Stimulated activated naive CD8-positive, alpha-beta T cell treated with anti-CD3 and anti-CD28 coated beads, Interleukin-15, amount 100 ng/mL, for 72 hours (primary cell): ENCODE results near the gene PKP2.

Experiments
- ATAC-seq: fragments of 150-1000 bp; cut with Tn5 transposase; 2 replicates; pipeline ENCODE4 v1.10.0; 2021; ENCODE audit warnings: mild to moderate bottlenecking, moderate library complexity
- DNase-seq, 2 donors: peaks; one replicate each; pipeline ENCODE4 v3.0.0; 2021 to 2022
- H3K27ac Mint-ChIP-seq, 2 donors: one replicate each; pipeline ENCODE4 v1.8.0; 2022; ENCODE audit warnings: mild to moderate bottlenecking in 2 of 2, mixed read lengths in 2 of 2, moderate library complexity in 2 of 2
- H3K27me3 Mint-ChIP-seq: one replicate; pipeline ENCODE4 v1.8.0; 2022; ENCODE audit warnings: mixed read lengths
- H3K4me1 Mint-ChIP-seq: one replicate; pipeline ENCODE4 v1.8.0; 2022; ENCODE audit warnings: mild to moderate bottlenecking, mixed read lengths
- H3K4me3 Mint-ChIP-seq, 2 donors: one replicate each; pipeline ENCODE4 v1.8.0; 2022; ENCODE audit warnings: mild to moderate bottlenecking in 2 of 2, mixed read lengths in 2 of 2, moderate library complexity in 1 of 2
- H3K9me3 Mint-ChIP-seq, 2 donors: one replicate each; pipeline ENCODE4 v1.8.0; 2022; ENCODE audit warnings: mixed read lengths in 2 of 2

Gene PKP2

DNA sequence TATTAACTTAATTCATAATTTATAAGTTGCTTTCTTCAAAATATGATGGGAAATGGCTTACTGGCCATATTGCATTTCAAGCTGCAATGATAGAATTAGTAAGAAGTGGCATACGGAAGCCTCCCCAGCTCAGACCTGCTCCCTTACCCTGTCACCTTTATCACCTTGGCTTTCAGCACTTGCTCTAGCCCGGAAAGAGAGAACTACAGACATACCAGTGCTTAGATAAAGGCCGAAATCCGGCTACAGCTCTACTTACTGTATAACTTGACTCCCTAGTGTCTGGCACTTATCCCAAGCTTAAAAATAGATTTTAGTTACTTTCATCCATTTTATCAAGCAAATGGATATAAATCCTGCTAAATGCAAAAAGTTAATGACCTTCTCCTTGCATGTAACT is 42.5 kb downstream of the PKP2 start:
- peaks cover 9% of the 10 kb centered on the region for H3K27me3 Mint-ChIP-seq
- ATAC-seq (no peak), DNase-seq (no peak)
- H3K9me3 Mint-ChIP-seq: no peaks in the 10 kb centered on the region
- no peak overlapping the region for H3K4me3 Mint-ChIP-seq
- no peaks in the 10 kb centered on the region for H3K4me1 Mint-ChIP-seq
- no peak overlapping the region for H3K27ac Mint-ChIP-seq

DNA sequence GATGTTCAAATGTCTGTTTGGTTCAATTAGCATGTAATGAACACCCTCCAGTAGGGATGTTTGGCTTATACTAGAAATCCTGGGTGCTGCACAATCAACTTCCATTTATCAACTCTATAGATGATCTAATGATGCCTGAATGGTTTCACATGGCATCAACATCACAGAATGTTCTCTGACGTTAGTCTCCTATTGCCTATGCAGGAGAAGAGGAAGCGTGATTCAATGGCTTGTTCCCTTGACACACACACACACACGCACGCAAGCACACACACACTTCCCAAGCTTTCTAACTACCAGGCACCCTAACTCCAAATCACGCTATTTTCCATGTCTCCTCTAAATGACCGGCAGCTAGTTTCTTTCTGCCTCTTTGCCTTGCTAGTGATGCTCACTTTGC is 49.3 kb downstream of the PKP2 start:
- ATAC-seq: no peak
- H3K27ac Mint-ChIP-seq: no peak overlapping the region

DNA sequence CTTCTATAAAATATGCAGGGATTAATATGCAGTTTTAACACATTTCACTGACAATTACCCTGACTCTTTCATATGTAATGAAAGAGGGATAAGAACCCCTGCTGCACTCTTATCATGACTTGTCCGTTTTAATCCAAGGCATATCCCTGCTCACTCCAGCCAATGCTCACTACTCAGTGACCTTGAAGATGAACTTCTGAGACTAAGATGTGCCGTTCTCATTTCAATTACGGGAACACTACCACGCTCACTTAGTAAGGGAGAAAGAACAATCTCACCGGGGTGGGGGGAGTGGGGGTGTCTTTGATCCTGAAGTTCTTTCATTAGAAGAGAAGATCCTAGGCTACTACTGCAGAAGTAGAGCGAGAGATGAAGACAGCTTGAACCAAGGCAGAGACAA is 50.5 kb downstream of the PKP2 start:
- Mint-ChIP-seq H3K27me3 (no peaks in the 10 kb centered on the region), H3K27ac (no peak overlapping the region), H3K9me3 (no peaks in the 10 kb centered on the region), H3K4me1 (no peaks in the 10 kb centered on the region), H3K4me3 (no peak overlapping the region)
- DNase-seq (no peak), ATAC-seq (no peak)

More for the DNA sequence above, 49.3 kb downstream of the PKP2 start:
- H3K9me3 Mint-ChIP-seq: no peaks in the 10 kb centered on the region
- DNase-seq: no peak
- no peaks in the 10 kb centered on the region for H3K27me3 Mint-ChIP-seq
- H3K4me1 Mint-ChIP-seq: no peaks in the 10 kb centered on the region
- no peak overlapping the region for H3K4me3 Mint-ChIP-seq

DNA sequence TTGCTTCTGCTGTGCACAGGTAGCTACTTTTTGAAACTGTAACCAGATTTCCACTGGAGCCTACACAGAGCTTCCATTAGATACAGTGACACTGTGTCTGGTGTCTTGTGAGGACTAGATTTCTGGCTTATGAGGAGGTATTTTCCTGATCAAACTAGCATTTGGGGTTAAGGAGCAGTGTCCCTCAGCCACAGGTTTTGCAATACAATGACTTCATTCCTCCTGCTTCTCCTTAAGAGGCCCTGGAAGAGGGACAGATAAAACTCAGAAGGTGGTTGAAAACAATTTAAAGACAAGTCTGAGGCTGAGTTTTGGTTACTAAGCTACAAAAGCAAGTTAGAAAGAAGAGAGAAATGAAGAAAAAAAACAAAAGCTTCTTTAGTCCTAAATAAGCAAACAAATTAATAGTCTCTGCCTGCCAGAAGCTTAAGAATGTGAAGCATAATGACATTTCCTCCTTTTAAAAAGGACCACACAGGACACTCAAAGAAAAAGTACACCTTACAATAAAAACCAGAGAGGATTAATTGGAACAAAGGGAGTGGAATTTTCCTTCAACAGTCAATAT is 53.0 kb downstream of the PKP2 start:
- no peaks in the 10 kb centered on the region for H3K27me3 Mint-ChIP-seq
- no peak for DNase-seq

DNA sequence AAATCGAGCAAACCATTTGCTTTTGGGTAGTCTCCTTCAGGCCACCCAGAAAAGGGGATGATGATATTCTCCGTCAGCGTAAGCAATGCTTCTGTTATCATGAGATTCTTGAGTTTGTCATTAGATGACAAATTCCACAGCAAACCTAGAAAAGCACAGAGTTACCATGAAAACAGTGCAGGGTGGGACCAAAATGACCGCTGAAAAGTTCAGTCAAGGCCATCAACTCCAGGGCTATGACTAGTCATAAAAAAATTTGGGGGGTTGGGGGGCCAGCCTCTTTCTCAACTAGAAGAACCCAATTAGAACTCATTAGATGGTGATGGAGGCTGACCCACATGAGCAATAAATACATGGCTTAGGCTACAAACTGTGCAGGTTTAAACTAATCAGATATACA is 55.5 kb downstream of the PKP2 start:
- no peak overlapping the region for H3K4me3 Mint-ChIP-seq
- no peaks in the 10 kb centered on the region for H3K4me1 Mint-ChIP-seq
- no peaks in the 10 kb centered on the region for H3K9me3 Mint-ChIP-seq
- DNase-seq (no peak), ATAC-seq (no peak)
- H3K27ac Mint-ChIP-seq: no peak overlapping the region
- H3K27me3 Mint-ChIP-seq: no peaks in the 10 kb centered on the region

More for the DNA sequence above, 53.0 kb downstream of the PKP2 start:
- Mint-ChIP-seq H3K27ac (no peak overlapping the region), H3K9me3 (no peaks in the 10 kb centered on the region), H3K4me3 (no peak overlapping the region), H3K4me1 (no peaks in the 10 kb centered on the region)
- no peak for ATAC-seq

DNA sequence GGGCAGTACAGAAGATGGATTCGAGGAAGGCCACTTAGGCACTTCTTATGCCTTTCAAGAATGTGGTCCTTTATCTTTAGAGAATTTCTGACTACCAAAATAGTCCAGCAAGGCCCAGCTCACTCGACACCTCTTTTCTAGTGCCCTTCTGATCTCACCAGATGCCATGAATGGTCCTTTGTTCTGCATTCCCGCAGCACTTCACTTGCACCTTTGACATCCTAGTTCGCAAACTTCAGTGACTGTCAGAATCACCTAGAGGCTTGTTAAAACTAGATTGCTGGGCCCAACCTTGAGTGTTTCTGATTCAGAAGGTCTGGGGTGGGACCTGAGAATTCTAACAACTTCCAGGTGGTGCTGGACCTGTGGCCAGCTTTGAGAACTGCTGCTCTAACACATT is 56.7 kb downstream of the PKP2 start:
- Mint-ChIP-seq H3K27ac (no peak overlapping the region), H3K4me3 (no peak overlapping the region), H3K27me3 (no peaks in the 10 kb centered on the region), H3K9me3 (no peaks in the 10 kb centered on the region), H3K4me1 (no peaks in the 10 kb centered on the region)
- DNase-seq (no peak), ATAC-seq (no peak)

DNA sequence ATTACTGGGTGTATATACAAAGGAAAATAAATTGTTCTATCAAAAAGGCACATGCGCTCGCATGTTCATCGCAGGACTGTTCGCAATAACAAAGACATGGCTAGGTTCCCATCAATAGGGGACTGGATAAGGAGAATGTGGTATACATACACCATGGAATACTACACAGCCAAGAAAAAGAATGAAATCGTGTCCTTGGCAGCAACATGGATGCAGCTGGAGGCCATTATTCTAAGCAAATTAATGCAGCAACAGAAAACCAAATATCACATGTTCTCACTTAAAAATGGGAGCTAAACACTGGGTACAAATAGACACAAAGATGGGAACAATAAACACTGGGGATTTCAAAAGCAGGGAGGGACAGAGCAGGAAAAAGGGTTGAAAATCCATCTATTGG is 58.6 kb downstream of the PKP2 start:
- ATAC-seq (no peak), DNase-seq (no peak)
- Mint-ChIP-seq H3K9me3 (no peaks in the 10 kb centered on the region), H3K27me3 (no peaks in the 10 kb centered on the region), H3K4me3 (no peak overlapping the region), H3K27ac (no peak overlapping the region), H3K4me1 (no peaks in the 10 kb centered on the region)

DNA sequence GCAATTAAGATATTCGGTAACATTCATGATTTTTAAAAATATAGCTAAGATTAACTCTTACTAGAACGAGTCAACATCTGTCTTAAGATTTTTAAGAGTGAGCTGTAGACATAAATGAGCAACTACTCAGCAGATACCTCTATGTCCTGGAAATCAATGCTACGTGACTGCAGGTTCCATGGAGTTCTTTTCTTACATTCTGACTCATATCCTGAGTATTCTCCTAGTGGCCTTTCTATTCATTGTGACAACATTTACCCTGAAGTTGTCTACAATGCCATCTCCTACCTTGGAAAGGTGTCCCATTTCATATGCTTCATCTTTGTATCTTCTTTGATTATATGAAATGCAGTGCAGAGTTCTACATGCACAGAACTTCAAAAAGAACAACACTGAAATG is 59.9 kb downstream of the PKP2 start:
- Mint-ChIP-seq H3K4me3 (no peak overlapping the region), H3K9me3 (no peaks in the 10 kb centered on the region), H3K4me1 (no peaks in the 10 kb centered on the region), H3K27me3 (no peaks in the 10 kb centered on the region), H3K27ac (no peak overlapping the region)
- ATAC-seq: no peak
- DNase-seq: no peak

DNA sequence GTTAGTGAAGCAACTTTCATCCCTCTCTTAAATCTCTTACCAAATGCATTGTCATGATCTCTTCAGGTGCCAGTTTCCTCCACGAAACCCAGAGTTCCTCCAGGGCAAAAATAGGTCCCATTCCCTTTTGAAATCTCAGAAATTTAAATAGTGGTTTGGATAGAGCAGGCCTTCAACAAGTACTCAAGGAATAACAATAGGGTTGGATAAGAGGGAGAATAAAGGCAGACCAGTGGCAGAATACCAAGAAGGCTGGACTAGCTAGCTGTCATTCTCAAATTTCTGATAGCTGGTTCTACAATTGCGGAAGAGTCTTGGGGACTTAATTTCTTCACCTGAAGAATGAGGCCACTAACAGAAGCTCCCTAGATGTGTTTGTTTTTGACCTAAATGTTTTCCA is 62.5 kb downstream of the PKP2 start:
- no peaks in the 10 kb centered on the region for H3K27me3 Mint-ChIP-seq
- no peak overlapping the region for H3K27ac Mint-ChIP-seq
- H3K4me3 Mint-ChIP-seq: no peak overlapping the region
- no peaks in the 10 kb centered on the region for H3K4me1 Mint-ChIP-seq
- no peak for ATAC-seq
- H3K9me3 Mint-ChIP-seq: no peaks in the 10 kb centered on the region
- DNase-seq: no peak

DNA sequence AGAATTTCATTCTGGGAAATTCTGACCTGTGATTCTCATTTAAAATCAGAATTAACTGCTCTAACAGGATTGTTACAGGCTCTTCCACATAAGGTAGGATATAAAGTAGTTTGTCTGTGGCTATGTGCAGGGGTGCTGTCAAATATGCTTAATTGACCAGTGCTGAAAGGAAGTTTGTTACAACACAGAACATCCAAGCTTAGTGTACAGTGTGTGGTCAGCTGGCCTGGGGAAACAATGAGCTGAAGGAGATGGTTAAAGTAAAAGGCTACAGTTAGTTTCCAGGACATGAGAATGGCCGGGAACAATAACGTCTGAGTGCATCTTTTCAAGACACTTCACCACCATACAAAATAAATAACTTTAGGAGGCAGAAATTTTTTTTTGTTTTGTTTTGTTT is 68.0 kb downstream of the PKP2 start:
- no peaks in the 10 kb centered on the region for H3K27me3 Mint-ChIP-seq
- ATAC-seq: no peak
- H3K9me3 Mint-ChIP-seq: no peaks in the 10 kb centered on the region
- H3K4me1 Mint-ChIP-seq: no peaks in the 10 kb centered on the region
- no peak overlapping the region for H3K4me3 Mint-ChIP-seq
- no peak overlapping the region for H3K27ac Mint-ChIP-seq
- DNase-seq: no peak

DNA sequence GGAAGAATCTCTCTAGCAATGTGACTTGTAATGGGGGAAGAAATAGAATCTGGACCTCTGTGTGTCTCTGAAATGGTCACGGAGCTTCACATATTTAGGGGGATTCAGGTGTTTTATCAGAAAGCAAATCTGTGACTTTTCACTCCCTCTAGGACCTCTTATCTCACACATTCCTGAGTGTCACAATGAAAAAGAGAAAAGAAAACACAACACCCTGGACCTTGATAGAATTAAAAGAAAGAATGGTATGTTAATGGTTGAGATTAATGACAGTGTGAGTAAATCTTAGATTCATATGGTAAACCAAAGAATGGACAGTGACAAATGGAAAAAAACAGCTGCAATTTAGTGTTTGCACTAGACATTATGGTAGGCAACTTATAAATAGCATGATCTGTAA is 68.5 kb downstream of the PKP2 start:
- H3K9me3 Mint-ChIP-seq: no peaks in the 10 kb centered on the region
- ATAC-seq (no peak), DNase-seq (no peak)
- no peaks in the 10 kb centered on the region for H3K4me1 Mint-ChIP-seq
- no peak overlapping the region for H3K4me3 Mint-ChIP-seq
- no peak overlapping the region for H3K27ac Mint-ChIP-seq
- no peaks in the 10 kb centered on the region for H3K27me3 Mint-ChIP-seq

DNA sequence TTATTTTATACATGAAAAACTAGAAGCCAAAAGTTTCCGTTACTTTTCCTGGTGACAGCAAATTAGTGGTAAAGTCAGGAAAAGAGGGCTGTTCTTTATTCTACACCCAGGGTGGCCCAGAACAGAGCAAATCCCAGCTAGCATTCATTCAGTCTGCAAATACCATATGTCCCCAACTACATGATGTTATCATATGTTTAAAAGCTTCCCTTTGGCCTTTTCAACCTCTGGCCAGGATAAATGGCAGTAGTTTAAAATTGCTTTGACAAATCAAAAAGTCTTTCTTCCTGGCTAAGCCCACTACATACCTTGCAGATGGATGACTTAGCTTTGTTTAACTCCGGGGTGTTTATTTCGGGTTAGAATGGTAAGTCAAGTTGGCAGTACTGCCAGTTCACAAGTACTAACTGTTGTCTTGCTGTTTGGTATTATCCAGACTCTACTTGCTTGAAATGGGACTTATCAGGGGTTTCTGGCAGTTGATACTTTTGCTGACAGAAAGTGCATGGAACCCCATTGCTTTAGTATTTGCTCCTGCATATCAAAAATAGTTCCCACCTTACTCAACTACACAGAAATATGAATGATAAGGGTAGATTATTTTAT is 69.7 kb downstream of the PKP2 start:
- no peak overlapping the region for H3K27ac Mint-ChIP-seq
- H3K4me3 Mint-ChIP-seq: no peak overlapping the region
- no peaks in the 10 kb centered on the region for H3K27me3 Mint-ChIP-seq
- DNase-seq: no peak
- no peaks in the 10 kb centered on the region for H3K9me3 Mint-ChIP-seq
- ATAC-seq: no peak
- no peaks in the 10 kb centered on the region for H3K4me1 Mint-ChIP-seq

DNA sequence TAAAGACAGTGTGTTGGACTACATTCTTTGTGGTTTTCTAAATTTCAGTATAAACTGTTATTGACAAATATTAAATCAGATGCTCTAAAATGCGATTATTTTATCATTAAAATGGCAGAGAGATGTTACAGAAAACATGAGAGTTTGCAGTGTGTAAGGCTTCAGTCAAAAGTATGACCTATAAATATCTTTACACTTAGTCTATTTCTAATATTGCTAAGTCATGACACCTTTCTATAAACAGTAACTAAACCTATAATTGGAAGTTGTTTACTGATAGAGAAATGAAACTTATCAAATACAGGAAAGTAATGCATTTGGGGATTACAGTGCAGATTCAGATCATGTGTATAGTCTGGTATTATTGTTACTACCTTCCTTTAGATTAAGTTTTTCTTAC is 72.0 kb downstream of the PKP2 start:
- H3K27me3 Mint-ChIP-seq: no peaks in the 10 kb centered on the region
- H3K9me3 Mint-ChIP-seq: no peaks in the 10 kb centered on the region
- no peak overlapping the region for H3K27ac Mint-ChIP-seq
- DNase-seq (no peak), ATAC-seq (no peak)
- H3K4me3 Mint-ChIP-seq: no peak overlapping the region
- H3K4me1 Mint-ChIP-seq: no peaks in the 10 kb centered on the region

DNA sequence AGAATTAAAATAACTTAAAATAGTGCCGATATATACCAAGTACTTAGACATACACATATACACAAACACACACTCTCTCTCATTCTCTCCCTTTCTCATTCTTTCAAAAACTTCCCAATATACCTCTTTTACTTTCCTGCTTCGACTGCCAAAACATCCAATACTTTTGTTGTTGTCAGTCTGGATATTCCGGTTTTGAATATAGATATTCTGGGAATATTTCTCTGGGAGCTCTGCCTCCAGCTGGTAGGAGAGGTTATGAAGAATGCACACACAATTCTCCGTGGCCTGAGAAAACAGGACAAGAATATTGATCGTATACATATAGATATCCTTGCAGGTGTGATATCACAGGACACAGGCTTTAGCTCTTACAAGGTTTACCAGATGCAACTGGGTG is 74.2 kb downstream of the PKP2 start:
- H3K4me3 Mint-ChIP-seq: no peak overlapping the region
- no peaks in the 10 kb centered on the region for H3K4me1 Mint-ChIP-seq
- DNase-seq: no peak
- no peak for ATAC-seq
- H3K27me3 Mint-ChIP-seq: no peaks in the 10 kb centered on the region
- H3K9me3 Mint-ChIP-seq: no peaks in the 10 kb centered on the region
- H3K27ac Mint-ChIP-seq: no peak overlapping the region

DNA sequence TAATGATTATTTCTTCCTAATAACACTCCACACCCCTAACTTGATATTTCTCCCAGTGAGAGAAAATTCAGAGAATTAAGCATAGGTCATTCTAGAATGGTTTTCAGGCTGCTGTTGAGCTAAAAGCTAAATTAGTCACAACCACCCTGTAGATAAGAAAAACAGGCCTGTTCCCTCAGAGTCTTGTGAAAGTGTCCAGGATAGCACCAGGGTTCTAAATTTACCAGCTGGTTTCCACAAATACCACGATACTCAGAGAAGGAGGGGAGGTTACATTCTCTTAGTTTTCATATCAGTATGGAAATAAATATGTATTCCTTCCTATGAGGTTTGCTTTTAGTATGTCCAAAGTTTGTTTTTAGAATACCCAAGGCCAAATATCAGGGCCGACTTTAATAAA is 74.9 kb downstream of the PKP2 start:
- Mint-ChIP-seq H3K27ac (no peak overlapping the region), H3K9me3 (no peaks in the 10 kb centered on the region), H3K27me3 (no peaks in the 10 kb centered on the region), H3K4me3 (no peak overlapping the region), H3K4me1 (no peaks in the 10 kb centered on the region)
- DNase-seq (no peak), ATAC-seq (no peak)

DNA sequence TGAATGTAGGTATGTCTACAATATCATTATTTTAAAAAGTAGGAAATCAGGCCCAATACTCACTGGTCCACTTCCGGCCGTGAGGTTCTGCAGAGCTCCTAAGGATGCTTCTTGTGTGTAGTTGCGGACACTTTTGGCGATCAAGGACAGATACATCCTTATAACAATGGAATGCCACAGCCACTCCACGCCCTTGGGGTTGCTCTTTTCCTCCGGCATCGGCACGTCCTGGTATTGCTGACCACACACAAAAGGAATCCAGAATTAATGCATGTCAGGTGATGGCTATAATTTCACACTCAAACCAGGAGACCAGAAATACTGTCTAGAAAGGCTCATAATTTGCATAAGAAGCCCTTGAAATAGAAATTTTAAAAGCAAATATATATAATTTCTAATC is 75.3 kb downstream of the PKP2 start:
- H3K27me3 Mint-ChIP-seq: no peaks in the 10 kb centered on the region
- no peak overlapping the region for H3K4me3 Mint-ChIP-seq
- ATAC-seq: no peak
- H3K4me1 Mint-ChIP-seq: no peaks in the 10 kb centered on the region
- H3K27ac Mint-ChIP-seq: no peak overlapping the region
- DNase-seq: no peak
- H3K9me3 Mint-ChIP-seq: no peaks in the 10 kb centered on the region

DNA sequence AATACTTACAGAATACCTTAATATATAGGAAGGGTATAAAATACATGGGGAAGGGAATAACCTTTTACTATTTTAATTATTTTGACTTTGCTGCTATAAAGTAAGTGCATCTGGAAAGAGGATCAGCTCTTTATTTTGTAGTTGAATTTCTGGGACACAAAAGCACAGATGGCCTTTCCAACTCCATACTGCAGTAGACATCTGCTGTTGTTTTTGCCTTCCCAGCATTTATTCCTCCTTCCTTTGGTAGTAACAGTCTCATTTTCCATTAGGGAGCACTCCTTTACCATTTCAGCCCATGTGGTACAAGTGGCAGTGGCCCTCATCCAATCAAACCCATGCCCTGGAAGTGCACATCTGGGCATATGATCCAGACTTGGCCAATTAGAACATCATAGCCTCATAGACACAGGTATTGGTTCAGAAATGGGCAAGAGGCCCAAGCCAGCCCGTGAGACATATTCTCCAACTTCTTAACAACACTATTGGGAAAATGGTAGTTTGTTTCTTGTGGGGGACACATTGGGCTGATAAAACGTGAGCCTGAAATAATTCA is 76.1 kb downstream of the PKP2 start:
- DNase-seq (no peak), ATAC-seq (no peak)
- Mint-ChIP-seq H3K4me3 (no peak overlapping the region), H3K9me3 (no peaks in the 10 kb centered on the region), H3K4me1 (no peaks in the 10 kb centered on the region), H3K27ac (no peak overlapping the region), H3K27me3 (no peaks in the 10 kb centered on the region)
